HL-60 (cell line): ENCODE data around the gene RAC3.

Source experiments
- POLR2AphosphoS5 ChIP-seq: IDR thresholded peaks from 2 replicates; pipeline ENCODE4 v1.6.1; 2012; ENCODE audit warnings: low read depth
- SPI1 ChIP-seq: IDR thresholded peaks from 2 replicates; pipeline ENCODE4 v1.6.1; 2012; ENCODE audit warnings: low read depth, mild to moderate bottlenecking, borderline replicate concordance
- TF ChIP-seq, protein P1 (sequence below): IDR thresholded peaks from one replicate; pipeline ENCODE4 v1.5.1; 2011; ENCODE audit warnings: low read length, control low read depth, inconsistent platforms; ENCODE audit not compliant: insufficient read depth

DNA sequence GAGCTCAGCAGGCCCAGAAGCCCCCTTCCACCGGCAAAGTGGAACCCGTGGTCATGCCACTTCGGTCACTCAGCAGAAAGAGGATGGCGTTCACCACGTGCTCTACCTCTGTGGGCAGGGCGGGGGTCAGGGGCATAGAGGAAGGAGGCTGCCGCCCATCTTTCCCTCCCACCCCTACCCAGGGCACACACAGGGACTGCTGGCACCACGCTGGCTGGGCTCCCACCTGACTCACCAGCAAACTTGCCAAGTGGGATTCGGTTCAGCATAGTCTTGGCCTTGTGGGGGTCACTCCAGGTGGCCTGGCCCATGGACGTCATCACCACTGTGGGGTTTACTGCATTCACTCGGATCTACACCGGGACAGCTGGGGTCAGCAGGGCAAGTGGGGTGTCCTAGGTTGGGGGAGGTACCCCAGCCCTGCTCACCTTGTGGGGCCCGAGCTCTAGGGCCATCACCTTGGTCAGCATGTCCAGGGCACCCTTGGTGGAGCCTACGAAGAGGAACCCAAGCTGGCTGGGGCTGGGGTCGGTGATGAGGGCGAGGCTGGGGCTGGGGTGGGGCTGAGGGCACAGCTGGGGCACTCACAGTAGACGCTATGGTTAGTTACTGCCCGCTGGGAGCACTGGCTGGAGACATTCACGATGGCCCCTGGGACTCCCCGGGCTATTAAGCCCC, 4.6 kb downstream of the RAC3 start:
- TF ChIP-seq, protein P1, sequence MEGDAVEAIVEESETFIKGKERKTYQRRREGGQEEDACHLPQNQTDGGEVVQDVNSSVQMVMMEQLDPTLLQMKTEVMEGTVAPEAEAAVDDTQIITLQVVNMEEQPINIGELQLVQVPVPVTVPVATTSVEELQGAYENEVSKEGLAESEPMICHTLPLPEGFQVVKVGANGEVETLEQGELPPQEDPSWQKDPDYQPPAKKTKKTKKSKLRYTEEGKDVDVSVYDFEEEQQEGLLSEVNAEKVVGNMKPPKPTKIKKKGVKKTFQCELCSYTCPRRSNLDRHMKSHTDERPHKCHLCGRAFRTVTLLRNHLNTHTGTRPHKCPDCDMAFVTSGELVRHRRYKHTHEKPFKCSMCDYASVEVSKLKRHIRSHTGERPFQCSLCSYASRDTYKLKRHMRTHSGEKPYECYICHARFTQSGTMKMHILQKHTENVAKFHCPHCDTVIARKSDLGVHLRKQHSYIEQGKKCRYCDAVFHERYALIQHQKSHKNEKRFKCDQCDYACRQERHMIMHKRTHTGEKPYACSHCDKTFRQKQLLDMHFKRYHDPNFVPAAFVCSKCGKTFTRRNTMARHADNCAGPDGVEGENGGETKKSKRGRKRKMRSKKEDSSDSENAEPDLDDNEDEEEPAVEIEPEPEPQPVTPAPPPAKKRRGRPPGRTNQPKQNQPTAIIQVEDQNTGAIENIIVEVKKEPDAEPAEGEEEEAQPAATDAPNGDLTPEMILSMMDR: no peak
- TF ChIP-seq POLR2AphosphoS5: no peak
- TF ChIP-seq SPI1: no peak
